Liver (tissue), 9 donors: ENCODE data around the gene PINLYP. TPM values are rescaled to one million over a fixed set of nuclear protein-coding genes. Genes with fewer than 3 reads are reported as not detected.

Experiments
- DNase-seq: peaks from one replicate; pipeline ENCODE4 v3.0.0-alpha.2; 2017; ENCODE audit warnings: low spot score
- H3K27ac ChIP-seq, 2 donors: one replicate each; pipeline ENCODE4 v1.7.0; 2013; ENCODE audit warnings: inconsistent platforms in 2 of 2, low read length in 2 of 2, control low read depth in 1 of 2, low read depth in 1 of 2, mild to moderate bottlenecking in 1 of 2
- H3K27me3 ChIP-seq, 4 donors: one replicate each; pipeline versions ENCODE4 v1.6.1 to v1.7.0; 2013; ENCODE audit warnings: low read length in 3 of 4, inconsistent platforms in 1 of 4, mild to moderate bottlenecking in 1 of 4, moderate library complexity in 1 of 4; ENCODE audit not compliant: control insufficient read depth in 4 of 4, insufficient read depth in 4 of 4
- H3K36me3 ChIP-seq, 4 donors: one replicate each; pipeline versions ENCODE4 v1.6.1 to v1.7.0; 2013; ENCODE audit warnings: low read length in 3 of 4, mild to moderate bottlenecking in 3 of 4, low read depth in 1 of 4, moderate library complexity in 1 of 4; ENCODE audit not compliant: control insufficient read depth in 4 of 4, insufficient read depth in 3 of 4
- H3K4me1 ChIP-seq, 4 donors: one replicate each; pipeline versions ENCODE4 v1.6.1 to v1.7.0; 2013; ENCODE audit warnings: low read length in 3 of 4, mild to moderate bottlenecking in 3 of 4, moderate library complexity in 1 of 4; ENCODE audit not compliant: control insufficient read depth in 4 of 4, insufficient read depth in 4 of 4
- H3K4me3 ChIP-seq, 3 donors: one replicate each; pipeline versions ENCODE4 v1.6.1 to v1.7.0; 2013; ENCODE audit warnings: low read length in 3 of 3, control low read depth in 1 of 3, low read depth in 1 of 3, mild to moderate bottlenecking in 1 of 3
- H3K9ac ChIP-seq, 2 donors: one replicate each; pipeline ENCODE4 v1.7.0; 2013; ENCODE audit warnings: low read length in 2 of 2, mild to moderate bottlenecking in 2 of 2, moderate library complexity in 2 of 2, control low read depth in 1 of 2, low read depth in 1 of 2
- H3K9me3 ChIP-seq, 4 donors: one replicate each; pipeline versions ENCODE4 v1.6.1 to v1.7.0; 2013; ENCODE audit warnings: low read length in 3 of 4; ENCODE audit not compliant: control insufficient read depth in 4 of 4
- ATF3 ChIP-seq: IDR thresholded peaks from 2 replicates; pipeline ENCODE4 v1.6.1; 2016; ENCODE audit warnings: antibody characterized with exemption
- CTCF ChIP-seq: fragments of 150-350 bp; IDR thresholded peaks from 2 replicates; pipeline ENCODE4 v1.5.1; 2017; ENCODE audit warnings: improper control_type of control experiment, low read depth, low read length; ENCODE audit not compliant: missing input control
- EGR1 ChIP-seq, 2 donors: IDR thresholded peaks; 2 replicates each; pipeline ENCODE4 v1.6.1; 2016 to 2018; ENCODE audit warnings: antibody characterized with exemption in 2 of 2, low read depth in 2 of 2
- FOXA1 ChIP-seq: IDR thresholded peaks from 2 replicates; pipeline ENCODE4 v1.6.1; 2016; ENCODE audit warnings: antibody characterized with exemption
- FOXA2 ChIP-seq: IDR thresholded peaks from 2 replicates; pipeline ENCODE4 v1.6.1; 2016; ENCODE audit warnings: antibody characterized with exemption
- GABPA ChIP-seq, 2 donors: IDR thresholded peaks in 1 of 2; conservative IDR thresholded peaks in 1 of 2; 2 replicates each; pipeline ENCODE4 v1.6.1; 2016; ENCODE audit warnings: antibody characterized with exemption in 2 of 2, mild to moderate bottlenecking in 1 of 2, moderate library complexity in 1 of 2
- HNF4A ChIP-seq, 2 donors: conservative IDR thresholded peaks; 2 replicates each; pipeline ENCODE4 v1.6.1; 2016; ENCODE audit warnings: antibody characterized with exemption in 2 of 2, mild to moderate bottlenecking in 2 of 2
- HNF4G ChIP-seq: IDR thresholded peaks from 2 replicates; pipeline ENCODE4 v1.6.1; 2016; ENCODE audit warnings: antibody characterized with exemption
- JUND ChIP-seq, 2 donors: IDR thresholded peaks; 2 replicates each; pipeline ENCODE4 v1.6.1; 2016; ENCODE audit warnings: antibody characterized with exemption in 2 of 2
- MAX ChIP-seq: IDR thresholded peaks from 2 replicates; pipeline ENCODE4 v1.6.1; 2016; ENCODE audit warnings: antibody characterized with exemption
- NR2F2 ChIP-seq: IDR thresholded peaks from 2 replicates; pipeline ENCODE4 v1.6.1; 2016; ENCODE audit warnings: antibody characterized with exemption
- RAD21 ChIP-seq, 2 donors: IDR thresholded peaks; 2 replicates each; pipeline ENCODE4 v1.6.1; 2016; ENCODE audit warnings: antibody characterized with exemption in 2 of 2, mild to moderate bottlenecking in 2 of 2
- REST ChIP-seq: IDR thresholded peaks from 2 replicates; pipeline ENCODE4 v1.6.1; 2016; ENCODE audit warnings: antibody characterized with exemption, mild to moderate bottlenecking
- RXRA ChIP-seq, 2 donors: IDR thresholded peaks; 2 replicates each; pipeline ENCODE4 v1.6.1; 2017 to 2018; ENCODE audit warnings: antibody characterized with exemption in 2 of 2, mild to moderate bottlenecking in 1 of 2
- SP1 ChIP-seq: IDR thresholded peaks from 2 replicates; pipeline ENCODE4 v1.6.1; 2018; ENCODE audit warnings: antibody characterized with exemption, mild to moderate bottlenecking
- TAF1 ChIP-seq: conservative IDR thresholded peaks from 2 replicates; pipeline ENCODE4 v1.6.1; 2016; ENCODE audit warnings: antibody characterized with exemption, mild to moderate bottlenecking
- YY1 ChIP-seq: IDR thresholded peaks from 2 replicates; pipeline ENCODE4 v1.6.1; 2016; ENCODE audit warnings: antibody characterized with exemption, mild to moderate bottlenecking
- ZBTB33 ChIP-seq: IDR thresholded peaks from 2 replicates; pipeline ENCODE4 v1.6.1; 2016; ENCODE audit warnings: antibody characterized with exemption
- WGBS: extraction: QIAGEN DNeasy Blood & Tissue Kit; methylation state at CpG from one replicate; pipeline ENCODE4 v1.1.7; 2013; 5-methylcytosine and 5-hydroxymethylcytosine counted together
- polyA plus RNA-seq, 2 donors: library from polyadenylated mRNA; stranded (reverse) in 1 of 2; unstranded in 1 of 2; fragments of 200-250 nt in 1 of 2; fragments of >200 nt in 1 of 2; fragmentation: Nextera tagmentation in 1 of 2; extraction: Ambion mirVana in 1 of 2; gene quantifications; one replicate each; pipeline versions ENCODE4 v1.2.1 to v1.2.3, GENCODE V29; 2013 to 2015
- total RNA-seq, 2 donors: library from RNA; depleted of rRNA; stranded (reverse); fragments of >200 nt; gene quantifications; one replicate each; pipeline ENCODE4 v1.2.3, GENCODE V29; 2014
- donor health status: healthy.
- donor health status: healthy.
- donor health status: healthy.
- donor health status: healthy.
- donor health status: healthy.

Gene PINLYP
- total and polyA plus RNA-seq, 4 donors: 0.42 to 4.3 (median 0.57) TPM

- Histone ChIP-seq H3K4me3 (no peak overlapping the region), H3K9me3 (no peaks in the 10 kb centered on the region), H3K9ac (no peak overlapping the region), H3K27me3 (no peaks in the 10 kb centered on the region), H3K4me1 (no peaks in the 10 kb centered on the region), H3K36me3 (peaks cover 8 to 30% (median 14%) of the 10 kb centered on the region in 4 donors), H3K27ac (no peak overlapping the region)
- no peak for DNase-seq
- no peak for TF ChIP-seq NR2F2
- no peak for TF ChIP-seq EGR1 (IDR thresholded peaks at IDR 0.05; ENCODE audit: low read depth in 2 of 2)
- TF ChIP-seq YY1: no peak
- TF ChIP-seq HNF4A (conservative IDR thresholded peaks at IDR 0.05): no peak
- no peak for TF ChIP-seq CTCF
- TF ChIP-seq ATF3: no peak
- no peak for TF ChIP-seq FOXA1
- TF ChIP-seq GABPA (IDR thresholded peaks at IDR 0.05 in 1 of 2, conservative IDR thresholded peaks at IDR 0.05 in 1 of 2): no peak
- TF ChIP-seq JUND (IDR thresholded peaks at IDR 0.05): no peak
- no peak for TF ChIP-seq REST
- TF ChIP-seq RAD21 (IDR thresholded peaks at IDR 0.05): no peak
- no peak for TF ChIP-seq MAX
- no peak for TF ChIP-seq HNF4G
- no peak for TF ChIP-seq ZBTB33
- no peak for TF ChIP-seq SP1
- no peak for TF ChIP-seq RXRA (IDR thresholded peaks at IDR 0.05)
- TF ChIP-seq TAF1: no peak
- no peak for TF ChIP-seq FOXA2
- WGBS: 93% methylated on average over 23 of the region's 23 CpGs
Measured at GRCh38 chr19:43551399-43552197, 24.0 kb upstream of the PINLYP start.
